ENCODE data around the gene DNAJC8.

DNAJC8 gene

GRCh38 chr1:28199328-28200233 lies 33.2 kb downstream of the DNAJC8 start:
- no peak for DNase-seq

- no peak for DNase-seq
Observed at GRCh38 chr1:28197682-28198415, 35.0 kb downstream of the DNAJC8 start.

DNA sequence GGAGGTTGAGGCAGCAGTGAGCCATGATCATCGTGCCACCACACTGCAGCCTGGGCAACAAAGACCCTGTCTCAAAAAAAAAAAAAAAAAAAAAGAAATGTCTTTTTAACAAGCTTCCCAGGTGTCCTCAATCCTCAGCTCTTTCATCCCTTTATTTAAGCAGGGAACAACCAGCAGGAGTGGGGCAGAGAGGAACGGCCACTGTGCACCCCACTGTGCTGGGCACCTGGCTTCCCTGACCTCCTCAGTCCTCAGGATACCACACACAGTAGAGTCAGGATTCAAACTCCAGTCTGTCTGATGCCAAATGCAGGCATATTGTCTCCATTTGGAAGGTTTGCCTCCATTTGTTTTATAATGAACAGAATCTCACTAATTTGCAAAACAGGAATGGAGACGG lies 36.5 kb downstream of the DNAJC8 start:
- no peak for DNase-seq

GRCh38 chr1:28195780-28196179 lies 37.0 kb downstream of the DNAJC8 start:
- DNase-seq, result no peak

- no peak for DNase-seq
Observed at GRCh38 chr1:28194326-28195035, 38.3 kb downstream of the DNAJC8 start.

DNA sequence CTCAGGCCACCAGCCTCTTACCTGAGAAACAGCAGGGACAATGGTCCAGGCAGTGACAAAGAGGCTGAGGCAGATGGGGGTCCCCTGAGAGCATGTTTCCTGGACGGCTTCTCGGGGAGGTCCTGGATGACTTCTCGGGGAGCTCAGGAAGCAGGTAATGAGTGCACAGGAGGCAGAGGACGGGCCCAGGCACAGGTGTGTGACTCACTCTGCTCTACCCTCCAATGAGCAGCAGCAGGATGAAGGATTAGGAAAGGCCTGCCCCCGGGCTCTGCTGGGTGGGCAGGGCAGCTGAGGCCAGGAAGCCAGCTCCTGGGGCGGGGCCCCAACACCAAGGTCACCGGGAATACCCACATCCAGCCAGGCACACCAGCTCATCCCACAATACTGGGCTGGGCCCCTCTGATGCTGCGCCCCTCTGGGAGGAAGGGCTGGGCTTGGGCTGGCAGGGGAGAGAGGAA lies 39.1 kb downstream of the DNAJC8 start:
- DNase-seq, result no peak

GRCh38 chr1:28190996-28191645 lies 41.7 kb downstream of the DNAJC8 start:
- DNase-seq, result no peak

GRCh38 chr1:28190337-28190979 lies 42.4 kb downstream of the DNAJC8 start:
- DNase-seq, result no peak

DNA sequence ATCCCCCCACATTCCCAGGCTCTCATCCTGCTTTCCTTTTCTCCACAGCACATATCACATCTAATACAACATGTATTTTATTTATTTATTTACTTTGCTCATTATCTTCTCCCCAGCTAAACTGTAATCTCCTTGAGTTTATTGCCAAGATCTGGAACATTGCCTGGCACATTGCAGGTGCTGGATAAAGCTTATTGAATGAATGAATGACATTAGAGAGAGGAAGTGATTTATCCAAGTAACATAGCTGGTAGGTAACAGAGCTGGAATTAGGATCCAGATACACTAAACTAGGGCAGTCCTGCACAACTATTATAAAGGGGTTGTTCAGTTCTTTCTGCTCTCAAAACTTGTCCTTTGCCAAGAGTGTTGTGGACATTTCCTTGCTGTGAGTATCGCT lies 47.8 kb downstream of the DNAJC8 start:
- DNase-seq, result no peak

- no peak for DNase-seq
Observed at GRCh38 chr1:28180306-28181305, 52.2 kb downstream of the DNAJC8 start.

DNA sequence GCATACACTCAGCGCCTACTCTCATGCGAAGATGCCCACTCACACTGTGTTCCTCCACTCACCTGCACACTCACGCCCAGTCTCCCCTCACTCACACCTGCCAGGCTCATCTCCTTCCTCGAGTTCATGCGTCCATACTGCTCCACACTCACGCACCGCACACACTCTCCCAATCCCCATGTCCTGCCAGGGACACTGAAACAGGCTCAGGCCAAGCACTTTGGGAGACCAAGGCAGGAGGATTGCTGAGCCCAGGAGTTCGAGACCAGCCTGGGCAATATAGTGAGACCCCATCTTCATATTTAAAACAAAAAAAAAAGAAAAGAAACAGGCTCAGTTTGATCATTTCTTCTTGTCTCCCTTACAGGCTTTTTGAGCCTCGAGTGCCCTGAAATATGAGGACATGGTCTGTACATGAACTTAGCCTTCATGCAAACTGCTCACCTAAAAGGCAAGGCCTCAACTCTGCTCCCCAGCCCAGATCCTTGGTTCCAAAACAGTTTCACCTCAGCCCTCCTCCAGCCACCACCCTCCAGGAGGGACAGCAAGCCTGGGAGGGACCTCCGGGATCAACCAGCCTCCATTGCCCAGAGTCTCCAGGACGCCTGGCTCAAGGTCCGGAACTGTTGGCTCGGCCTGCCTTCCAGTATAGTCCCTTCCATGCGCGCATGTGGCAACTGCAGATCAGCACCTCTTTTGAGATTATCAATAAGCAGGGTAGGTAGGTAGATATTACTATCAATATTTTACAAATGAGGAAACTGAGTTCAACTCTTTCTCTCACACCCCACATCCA lies 53.9 kb downstream of the DNAJC8 start:
- no peak for DNase-seq

DNA sequence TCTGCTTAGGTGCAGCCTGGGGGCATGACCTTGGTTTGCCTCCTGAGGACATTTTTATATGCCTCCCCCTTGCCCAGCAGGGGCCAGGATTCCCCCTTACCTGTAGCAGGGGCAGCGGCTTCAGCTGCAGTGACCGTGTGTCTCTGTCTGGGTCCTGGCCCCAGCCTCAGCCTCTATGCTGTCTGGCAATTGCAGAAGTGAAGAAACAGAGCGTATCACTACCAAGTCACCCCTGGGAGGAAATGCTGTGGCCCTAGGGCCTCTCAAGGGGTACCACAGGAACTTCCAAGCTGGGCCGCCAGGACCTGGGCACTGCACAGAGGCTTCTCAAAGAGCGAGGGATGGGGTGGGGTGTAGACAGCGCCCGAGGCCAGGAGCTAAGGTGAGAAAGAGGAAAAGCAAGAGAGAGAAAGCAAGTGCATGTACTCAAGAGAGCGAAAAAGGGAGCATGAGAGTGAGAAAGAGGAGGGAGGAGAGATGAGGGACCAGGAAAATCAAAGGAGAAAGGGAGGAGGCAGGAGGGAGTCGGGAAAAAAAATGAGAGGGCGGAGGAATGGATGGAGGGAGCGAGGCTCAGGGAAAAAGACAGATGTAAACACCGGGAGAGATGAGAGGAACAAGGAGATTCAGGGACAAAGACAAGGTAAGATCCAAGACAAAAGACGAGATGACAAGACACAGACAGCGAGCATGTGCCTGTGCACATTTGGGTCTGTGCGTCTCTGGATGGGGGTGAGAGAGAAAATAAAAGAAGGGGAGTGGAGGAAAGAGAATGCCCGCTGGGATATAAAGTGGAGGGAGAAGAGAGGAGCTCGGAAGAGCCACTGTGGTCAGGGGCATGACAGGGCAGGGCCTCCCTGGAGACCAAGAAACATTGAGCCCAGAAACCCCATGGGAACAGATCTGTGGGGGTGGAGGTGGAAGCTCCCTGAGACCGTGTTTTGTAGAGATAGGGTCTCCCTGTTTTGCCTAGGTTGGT lies 56.0 kb downstream of the DNAJC8 start, which contains the start of gene PTAFR:
PTAFR (minus strand) TSS at position 199 of the 979 bp plus-strand sequence. CDS start 25,669 bp downstream, outside the sequence.
- peak; percentile 6 for DNase-seq

- no peak for DNase-seq
Observed at GRCh38 chr1:28175955-28176485, 56.8 kb downstream of the DNAJC8 start.

- DNase-seq, result no peak
Observed at GRCh38 chr1:28173980-28174297, 58.9 kb downstream of the DNAJC8 start.

GRCh38 chr1:28173151-28173979 lies 59.5 kb downstream of the DNAJC8 start:
- no peak for DNase-seq

- DNase-seq, result no peak
Observed at GRCh38 chr1:28172713-28173150, 60.1 kb downstream of the DNAJC8 start.

DNA sequence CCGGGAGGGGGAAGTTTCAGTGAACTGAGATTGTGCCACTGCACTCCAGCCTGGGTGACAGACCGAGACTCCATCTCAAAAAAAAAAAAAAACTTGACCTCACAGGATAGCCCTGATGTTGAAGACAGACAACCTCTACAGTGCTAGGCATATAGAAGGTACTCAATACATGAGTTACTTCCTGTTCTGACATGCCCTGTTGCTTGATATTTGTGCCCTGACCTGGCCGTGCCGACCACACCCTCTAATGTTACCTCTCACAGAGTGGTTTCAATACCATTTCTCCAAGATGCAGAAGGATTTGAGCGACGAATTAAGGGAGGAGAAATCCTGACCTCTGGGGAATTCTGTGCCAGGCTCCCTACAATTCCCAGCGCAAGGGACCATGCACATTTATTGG lies 61.6 kb downstream of the DNAJC8 start:
- no peak for DNase-seq

All from NCI-H69 (cell line).